ENCODE data around the gene GPR158.

The GPR158 gene

DNA sequence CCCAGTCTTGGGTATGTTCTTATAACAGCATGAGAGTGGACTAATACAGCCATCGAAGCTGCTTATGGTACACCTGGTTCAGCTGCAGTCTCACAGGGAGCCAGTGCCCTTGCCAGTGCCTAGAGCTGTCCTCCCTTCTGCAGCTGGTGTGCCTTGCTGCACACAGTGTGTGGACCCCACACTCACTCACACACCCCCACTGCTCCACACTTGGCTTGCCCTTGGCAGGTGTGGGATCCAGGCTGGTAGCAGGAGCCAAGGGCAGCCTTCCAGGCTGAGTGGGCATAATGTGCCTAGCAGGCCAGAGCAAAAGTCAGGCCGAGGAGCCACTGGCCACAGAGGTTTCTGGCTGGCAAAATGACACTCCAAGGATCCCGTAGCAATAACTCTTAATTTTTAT, 217.3 kb downstream of the GPR158 start:
- no peak for DNase-seq (ENCODE audit: low read depth)

DNA sequence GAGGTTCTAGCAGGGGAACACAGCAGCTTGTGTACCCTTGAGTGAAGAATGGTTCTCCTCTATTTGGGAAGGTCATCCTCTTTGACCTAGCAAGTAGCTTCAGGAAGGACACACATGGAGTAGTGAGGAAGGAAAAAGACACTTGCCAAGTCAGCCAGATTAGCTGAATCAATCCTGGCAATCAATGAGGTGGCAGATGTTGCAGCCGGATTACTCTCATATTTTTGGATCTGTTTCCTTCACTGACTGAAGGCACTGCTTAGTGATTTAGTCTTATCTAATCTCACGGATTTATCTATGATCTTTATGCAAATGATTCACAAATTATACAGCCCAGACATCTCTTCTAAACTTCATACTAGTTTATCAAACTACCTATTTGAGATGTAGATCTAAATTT, 218.8 kb downstream of the GPR158 start:
- DNase-seq (ENCODE audit: low read depth), result no peak

DNA sequence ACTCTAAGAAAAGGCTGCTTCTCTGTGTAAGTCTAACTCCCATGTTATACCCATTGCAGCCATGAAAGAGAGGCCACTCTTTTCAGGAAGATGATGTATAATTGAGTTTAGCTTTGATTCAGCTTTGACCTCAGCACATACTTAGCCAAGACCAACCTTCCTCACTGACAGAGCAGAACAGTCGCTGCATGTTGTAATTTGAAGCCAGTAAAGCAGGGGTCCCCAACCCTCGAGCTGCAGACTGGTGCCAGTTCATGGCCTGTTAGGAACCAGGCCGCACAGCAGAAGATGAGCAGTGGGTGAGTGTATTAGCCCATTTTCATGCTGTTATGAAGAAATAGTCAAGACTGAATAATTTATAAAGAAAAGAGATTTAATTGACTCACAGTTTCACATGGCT, 223.9 kb downstream of the GPR158 start:
- no peak for DNase-seq (ENCODE audit: low read depth)

DNA sequence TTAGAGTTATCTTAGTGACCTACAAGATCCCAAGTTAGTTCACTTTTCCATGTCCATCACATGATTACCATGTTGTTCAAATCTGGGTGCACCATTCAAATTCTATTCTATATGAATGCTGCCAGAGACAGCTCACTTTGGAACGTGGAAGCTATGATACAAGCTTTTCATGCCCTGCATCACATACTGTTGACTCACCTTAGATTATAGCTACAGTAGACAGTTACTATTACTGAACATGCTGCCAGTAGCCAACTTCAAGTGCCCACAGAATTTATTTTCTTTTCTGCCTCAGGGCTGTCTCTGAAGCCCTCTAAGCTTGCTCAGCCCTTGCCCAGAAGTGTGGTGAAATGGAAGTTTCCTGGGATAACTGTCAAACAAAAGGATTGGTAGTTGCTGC, 231.1 kb downstream of the GPR158 start:
- no peak for DNase-seq (ENCODE audit: low read depth)

DNA sequence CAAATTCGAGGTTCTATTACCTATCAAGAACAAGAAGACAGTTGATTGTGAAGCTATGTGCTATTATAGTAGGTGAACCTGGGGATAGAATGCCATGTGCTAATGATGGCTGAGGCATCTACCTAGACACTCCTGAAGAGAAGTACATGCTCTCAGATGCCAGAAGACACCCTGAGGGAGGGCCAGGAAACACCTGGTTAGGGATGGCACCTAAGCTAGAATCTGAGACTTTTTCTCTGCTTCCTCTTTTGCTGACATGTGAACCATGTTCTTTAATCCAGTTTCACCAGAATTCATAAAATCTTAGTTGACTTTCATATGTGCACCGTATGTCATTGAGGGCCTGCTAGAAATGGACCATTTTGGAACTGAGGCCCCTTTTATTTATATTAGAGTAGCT, 242.8 kb downstream of the GPR158 start:
- DNase-seq (ENCODE audit: low read depth), result no peak

DNA sequence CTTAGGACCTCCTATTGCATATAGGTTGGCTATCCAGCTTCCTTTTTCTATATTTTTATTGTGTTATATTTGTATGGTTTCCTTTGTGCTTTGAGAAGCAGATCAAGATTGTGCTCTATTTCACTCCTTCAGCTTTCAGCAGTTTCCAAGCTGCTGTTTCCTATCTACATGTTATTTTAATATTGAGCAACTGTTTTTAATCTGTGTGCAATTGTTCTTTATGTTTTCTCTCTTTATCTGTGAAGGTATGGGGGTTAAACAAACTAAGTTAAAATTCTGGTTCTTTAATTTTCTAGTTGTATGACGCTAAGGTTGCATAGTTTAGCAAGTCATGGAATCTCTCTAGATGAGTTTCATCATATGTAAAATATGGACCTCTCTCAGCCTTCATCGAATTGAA, 251.0 kb downstream of the GPR158 start:
- DNase-seq (ENCODE audit: low read depth), result no peak

DNA sequence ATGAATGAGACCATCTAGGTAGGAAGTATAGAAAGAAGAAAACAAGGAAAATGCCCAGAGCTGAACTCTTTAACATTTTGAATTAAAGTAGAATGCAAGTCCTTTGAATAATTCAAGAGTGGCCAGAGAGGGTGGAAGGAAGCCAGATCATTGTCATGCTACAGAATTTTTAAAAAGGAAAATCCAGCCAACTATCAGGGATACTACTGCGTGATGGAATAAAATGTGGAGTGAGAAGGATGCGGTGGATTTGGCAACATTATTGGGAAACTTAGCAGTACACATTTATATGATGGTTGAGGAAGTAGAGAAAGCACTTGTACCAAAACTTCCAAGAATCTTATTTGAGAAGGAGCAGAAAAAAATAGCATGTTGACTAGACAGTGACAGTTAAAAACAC, 261.6 kb downstream of the GPR158 start:
- no peak for DNase-seq (ENCODE audit: low read depth)

DNA sequence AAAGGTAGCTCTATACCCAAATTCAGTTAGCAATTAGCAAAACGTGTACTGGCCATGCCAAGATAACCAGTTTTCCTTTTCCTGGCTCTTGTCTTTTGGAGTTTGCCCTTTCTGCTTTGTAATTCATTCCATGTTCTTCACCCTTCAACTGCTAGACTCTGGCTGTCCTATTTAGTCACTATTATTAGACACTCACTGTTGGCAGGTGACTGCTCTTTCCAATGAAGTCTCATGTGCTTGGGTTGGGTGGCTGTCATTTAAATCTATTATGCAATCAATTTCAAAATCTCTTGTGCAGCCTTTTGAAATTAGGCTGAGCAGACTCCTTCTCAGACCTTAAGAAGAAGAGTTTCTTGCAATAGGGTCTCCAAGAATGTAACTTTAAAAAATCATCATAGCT, 266.5 kb downstream of the GPR158 start:
- no peak for DNase-seq (ENCODE audit: low read depth)

DNA sequence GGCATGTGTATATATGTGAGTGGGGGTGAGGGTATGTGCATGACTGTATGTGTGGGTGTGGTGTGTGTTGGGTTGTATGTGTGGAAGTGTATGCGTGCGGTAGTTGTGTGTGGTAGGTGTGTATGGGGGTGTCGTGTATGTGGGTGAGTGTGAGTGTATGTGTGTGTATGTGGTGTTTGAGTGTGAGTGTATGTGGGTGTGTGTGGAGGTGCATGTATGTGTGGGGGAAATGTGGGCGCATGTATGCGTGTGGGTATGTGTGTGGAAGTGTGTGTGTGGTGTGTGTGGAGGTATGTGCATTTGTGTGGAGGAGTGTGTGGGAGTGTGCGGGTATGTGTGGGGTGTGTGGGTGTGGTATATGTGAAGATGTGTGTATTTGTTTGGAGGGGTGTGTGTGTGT, 269.5 kb downstream of the GPR158 start:
- no peak for DNase-seq (ENCODE audit: low read depth)

DNA sequence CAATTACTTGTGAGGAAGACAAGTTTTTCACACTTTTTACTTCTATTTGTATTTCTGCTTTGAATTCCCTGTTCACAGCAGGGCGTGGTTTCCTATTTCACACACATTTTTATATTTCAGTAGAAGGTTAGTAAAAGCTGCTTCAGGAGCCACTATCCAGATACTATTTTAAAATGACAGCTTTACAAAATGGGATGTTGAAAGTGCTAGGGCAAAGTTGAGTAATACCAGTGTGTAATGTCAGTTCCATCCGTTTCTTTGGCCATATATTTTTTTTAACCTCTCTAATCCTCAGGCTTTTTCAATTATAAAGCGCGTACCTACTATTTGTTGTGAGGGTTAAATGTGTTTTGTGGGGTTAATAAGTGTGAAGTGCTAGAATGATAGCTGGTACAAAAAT, 276.6 kb downstream of the GPR158 start:
- DNase-seq (ENCODE audit: low read depth), result no peak

DNA sequence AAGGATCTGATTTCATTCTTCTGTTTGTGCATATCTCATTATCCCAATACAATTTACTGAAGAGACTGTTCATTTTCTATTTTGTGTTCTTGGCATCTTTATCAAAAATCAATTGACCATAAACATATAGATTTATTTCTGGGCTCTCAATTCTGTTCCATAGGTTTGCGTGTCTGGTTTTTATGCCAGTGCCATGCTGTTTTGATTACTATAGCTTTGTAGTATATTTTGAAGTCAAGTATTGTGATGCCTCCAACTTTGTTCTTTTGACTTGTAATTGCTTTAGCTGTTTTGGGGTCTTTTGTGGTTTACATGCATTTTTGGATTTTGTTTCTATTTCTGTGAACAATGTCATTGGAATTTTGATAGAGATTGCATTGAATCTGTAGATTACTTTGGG, 278.8 kb downstream of the GPR158 start:
- DNase-seq (ENCODE audit: low read depth), result no peak

DNA sequence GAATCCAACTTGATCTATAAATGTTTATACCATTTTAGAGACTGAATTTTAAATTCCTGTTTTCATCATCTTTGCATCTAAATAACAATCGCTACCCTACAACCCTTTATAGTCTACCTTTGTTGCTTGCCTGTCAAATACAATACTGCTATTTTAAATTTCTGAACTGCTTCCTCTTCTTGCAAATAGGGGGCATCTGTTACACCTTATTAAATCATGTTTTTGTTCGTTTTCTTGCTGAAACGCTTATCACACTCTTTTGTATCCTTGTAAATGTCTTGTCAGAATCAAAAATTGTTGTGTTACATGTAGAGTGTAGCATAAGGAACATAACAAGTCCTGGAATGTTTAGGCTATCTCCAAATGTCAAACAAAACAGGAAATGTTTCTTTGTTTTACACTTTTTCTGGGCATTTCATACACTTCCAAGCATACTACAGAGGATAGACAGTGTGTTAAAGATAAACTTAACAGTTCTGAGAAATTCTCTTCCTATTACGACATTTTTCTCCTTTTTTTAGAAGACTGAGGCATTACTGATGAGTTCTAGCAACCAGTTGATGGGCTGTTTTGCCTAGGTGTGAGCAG, 281.3 kb downstream of the GPR158 start:
- no peak for DNase-seq (ENCODE audit: low read depth)

DNA sequence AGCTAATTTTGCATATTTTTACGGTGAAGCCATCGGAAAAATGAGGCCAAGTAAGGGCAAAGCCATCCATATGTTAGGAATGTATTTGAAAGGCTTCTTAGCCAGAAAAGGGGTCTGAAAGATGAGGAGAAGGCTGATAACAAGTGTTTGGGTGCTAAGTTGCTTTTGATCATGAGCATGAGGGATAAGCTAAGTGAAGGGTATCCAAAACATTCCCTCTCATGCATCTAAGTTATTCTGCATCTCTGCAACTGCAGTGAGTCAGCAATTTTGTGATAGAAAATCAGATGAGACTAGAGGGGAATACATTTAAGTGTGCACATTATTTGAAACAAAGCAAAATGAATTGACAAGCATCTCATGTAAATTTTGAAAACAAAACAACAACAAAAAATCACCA, 282.8 kb downstream of the GPR158 start:
- no peak for DNase-seq (ENCODE audit: low read depth)

DNA sequence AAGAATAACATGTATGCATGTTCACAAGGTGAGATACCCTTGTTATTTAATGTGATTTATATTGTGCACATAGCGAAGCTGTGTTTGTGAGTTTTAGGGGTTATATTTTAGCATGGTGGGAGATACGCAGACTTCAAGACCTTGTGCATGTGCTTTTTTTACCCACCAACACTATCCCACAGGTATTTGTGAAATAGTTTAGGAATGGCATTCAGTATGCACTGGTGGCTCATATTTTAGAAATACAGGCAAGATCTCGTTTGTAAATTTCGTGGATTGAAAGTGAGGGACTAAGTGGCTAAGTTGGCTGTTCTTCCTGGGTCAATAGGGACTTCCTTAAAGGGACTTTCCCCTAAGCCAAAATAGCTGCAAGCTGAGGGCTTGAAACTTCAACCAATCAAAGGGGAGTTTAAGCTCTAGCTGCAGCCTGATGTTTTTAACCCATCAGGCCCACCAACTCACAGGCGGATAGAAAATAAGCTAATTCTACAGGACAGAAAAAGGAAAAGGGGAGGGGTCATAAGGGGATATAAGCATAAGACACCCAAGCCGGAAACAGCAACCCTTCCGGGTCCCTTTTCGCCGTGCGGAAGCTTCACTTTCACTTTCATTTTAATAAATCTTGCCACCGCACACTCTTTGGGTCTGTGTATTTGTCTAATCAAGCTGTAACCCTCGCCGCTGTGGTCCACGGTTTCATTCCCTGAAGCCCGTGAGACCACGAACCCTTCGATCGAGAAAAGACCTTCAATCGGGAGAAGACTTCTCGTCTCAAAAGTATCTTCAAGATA, 291.0 kb downstream of the GPR158 start:
- DNase-seq (ENCODE audit: low read depth), result no peak

DNA sequence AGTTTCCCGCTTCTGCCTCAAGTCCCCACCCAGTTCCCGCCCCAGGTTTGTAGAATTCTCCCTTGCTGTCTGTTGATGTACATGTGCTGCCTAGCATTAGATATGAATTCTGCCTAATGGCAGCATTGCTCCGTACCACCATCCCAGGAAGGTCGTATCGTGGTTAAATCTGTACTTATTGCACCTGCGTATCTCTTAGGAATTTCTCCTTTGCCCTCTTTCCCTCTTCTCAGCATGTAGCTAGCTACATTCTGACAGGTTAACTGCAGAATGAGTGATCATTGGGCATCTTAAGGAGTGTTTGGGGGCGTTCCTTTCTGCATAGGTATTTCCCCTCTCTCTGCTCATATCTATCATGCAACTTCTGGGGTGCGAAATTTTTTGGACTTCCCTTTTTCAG, 293.1 kb downstream of the GPR158 start:
- no peak for DNase-seq (ENCODE audit: low read depth)

DNA sequence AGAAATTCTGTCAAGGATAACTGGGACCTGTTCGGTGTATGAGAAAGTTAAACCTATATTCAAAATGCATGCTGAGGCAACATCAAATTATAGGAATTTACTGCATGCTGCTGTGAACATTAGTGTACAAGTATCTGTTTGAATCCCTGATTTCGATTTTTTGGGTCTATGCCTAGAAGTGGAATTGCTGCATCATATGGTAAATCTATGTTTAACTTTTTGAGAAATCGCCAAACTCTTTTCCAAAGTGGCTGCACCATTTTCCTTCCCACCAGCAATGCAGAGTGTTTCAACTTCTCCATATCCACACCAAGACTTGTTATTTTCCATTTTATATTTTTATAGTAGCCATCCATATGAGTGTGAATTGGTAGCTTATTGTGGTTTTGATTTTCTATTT, 306.7 kb downstream of the GPR158 start:
- no peak for DNase-seq (ENCODE audit: low read depth)

DNA sequence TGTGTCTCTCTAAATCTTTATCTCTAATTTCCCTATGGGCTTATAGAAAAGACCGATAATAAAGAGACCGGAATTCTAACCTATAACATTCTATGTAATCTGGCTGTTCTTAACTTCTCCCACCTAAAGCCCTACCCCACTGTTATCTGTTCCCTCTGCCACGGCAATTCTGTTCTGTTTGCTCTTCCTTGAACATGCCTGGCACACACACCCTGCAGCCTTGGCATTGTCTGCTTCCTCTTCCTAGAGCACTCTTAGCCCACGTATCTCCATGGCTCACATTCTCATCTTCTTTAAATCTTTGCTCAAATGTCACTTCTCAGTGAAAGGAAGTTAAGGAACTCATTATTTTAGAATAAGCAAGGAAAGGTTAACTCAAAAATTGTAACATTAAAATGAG, 309.2 kb downstream of the GPR158 start:
- no peak for DNase-seq (ENCODE audit: low read depth)

DNA sequence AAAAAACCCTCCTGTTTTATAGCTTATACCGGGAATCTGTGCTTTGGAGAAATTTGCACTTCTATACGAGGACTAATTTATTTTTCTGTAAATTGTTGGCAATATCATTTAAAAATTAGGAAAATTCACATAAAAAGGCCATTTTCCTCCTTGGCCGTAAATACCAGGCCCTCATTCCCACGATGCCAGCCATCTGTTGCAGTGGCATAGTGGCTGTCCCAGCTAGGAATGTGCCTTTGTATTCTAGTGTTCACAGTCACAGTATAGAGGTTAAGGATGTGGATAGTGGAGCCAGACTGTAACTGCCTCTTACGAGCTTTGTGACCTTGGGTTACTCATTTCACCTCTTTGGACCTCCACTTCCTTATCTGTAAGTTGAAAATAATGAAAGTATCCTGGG, 312.5 kb downstream of the GPR158 start:
- DNase-seq (ENCODE audit: low read depth), result no peak

DNA sequence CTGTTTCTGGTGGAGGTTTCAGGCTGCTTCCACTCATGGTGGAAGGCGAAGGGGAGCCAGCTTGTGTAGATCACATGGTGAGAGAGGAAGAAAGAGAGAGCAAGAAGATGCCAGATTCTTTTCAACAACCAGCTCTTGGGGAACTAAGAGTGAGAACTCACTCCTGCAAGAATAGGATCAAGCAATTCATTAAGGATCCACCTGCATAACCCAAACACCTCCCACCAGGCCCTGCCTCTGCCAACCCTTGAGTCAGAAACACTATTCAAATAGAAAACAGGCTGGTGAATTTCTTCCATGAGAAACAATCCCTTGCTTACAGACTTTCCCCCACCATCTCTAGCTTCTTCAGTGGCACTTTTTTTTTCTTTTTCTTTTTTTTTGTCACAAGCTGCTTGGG, 317.2 kb downstream of the GPR158 start:
- DNase-seq (ENCODE audit: low read depth), result no peak

DNA sequence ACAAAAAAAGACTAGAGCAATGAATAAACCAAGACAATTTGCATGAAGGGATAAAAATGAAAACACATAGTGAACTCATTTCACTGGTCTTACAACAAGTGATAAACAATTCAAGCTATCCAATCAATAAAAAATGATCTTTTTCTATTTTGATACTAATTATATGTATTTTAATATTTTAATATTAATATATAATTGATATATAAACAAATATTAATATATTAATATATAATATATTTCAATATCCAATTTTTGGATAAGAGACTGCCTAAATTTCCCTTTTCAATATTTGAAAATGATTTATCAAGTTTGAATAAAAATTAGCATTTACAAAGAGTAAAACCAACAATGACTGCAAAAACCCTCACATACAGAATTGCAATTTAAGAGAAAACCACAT, 317.9 kb downstream of the GPR158 start:
- DNase-seq (ENCODE audit: low read depth), result no peak

DNA sequence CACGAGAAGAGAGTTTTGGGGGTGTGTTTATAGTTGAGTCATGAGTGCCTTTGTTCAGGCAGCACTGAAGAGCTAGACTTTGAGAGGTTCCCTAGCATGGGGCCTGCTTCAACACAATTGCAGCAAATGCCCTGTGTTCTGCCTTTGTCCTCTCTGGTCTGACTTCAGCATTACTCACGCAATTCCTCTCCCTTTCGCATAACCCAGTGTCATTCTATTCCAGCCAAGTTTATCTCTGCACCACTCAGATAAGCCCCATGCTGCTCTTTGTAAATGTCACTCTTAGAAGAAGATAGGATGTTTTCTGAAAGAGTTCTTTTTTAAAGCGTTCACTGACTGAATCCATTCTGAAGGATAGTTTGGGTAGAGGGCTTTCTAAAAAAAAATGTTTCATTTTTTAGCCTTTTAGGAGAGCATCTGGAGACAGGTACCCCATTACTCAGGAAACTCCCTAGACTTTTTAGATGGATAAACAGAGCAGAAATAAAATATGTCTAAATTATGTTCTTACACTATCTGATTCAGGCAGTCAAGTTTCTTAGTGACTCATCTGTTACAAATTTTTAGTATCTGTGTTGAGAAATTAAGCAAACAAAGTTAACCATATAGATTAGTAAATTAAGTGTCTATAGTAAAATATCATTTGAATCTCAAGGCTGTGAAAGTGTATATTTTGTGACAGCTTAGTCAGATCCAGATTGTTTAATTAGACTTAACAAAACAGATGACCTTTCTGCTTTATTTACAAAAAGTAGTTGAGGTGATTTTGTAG, 318.5 kb downstream of the GPR158 start:
- DNase-seq (ENCODE audit: low read depth), result no peak

DNA sequence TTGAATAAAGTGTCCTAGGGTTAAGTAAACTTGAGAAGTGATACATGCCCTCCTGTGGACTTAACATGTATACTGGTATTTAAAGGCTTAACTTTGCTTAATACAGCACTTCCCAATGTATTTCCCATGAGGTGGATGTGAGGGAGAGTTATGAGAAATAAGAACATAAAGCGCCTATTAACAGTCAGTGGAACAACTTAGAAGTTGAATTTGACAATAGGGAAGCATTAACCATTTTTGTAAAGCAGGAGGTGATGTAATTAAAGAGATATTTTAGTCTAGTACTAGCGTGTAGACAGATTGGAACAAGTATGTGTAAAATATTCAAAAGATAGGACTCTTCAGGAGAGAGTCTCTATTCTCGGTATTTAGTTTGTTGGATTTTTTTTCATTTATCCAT, 322.4 kb downstream of the GPR158 start:
- DNase-seq (ENCODE audit: low read depth), result no peak

DNA sequence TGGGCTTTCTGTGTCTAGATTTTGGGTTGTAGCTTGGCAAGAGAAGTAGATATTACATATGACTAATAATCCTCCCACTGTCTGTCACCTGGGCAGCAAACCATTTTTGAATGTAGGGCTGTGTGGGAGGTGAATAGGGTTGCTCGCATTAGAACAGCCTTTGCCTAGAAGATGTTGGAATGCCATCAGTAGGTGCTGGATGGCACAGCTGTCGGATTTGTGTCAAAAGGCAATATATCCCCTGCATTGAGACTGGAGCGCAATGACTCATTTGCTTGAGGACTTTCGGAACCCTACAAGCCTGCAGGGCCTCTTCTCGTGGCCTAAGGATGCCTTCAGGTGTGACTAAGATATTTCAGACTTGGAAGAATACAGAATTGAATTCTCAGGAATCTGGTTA, 323.8 kb downstream of the GPR158 start:
- no peak for DNase-seq (ENCODE audit: low read depth)
